HepG2 (cell line): ENCODE data around the gene CALCR. TPM values are rescaled to one million over a fixed set of nuclear protein-coding genes. Genes with fewer than 3 reads are reported as not detected.

Source experiments
- ATAC-seq: fragments of 200-7000 bp; cut with Tn5 transposase; 3 replicates; pipeline ENCODE4 v1.9.1; 2020; ENCODE audit warnings: mild to moderate bottlenecking, moderate library complexity
- BruUV-seq: library from RNA; stranded (reverse); fragments of 400-500 nt; replicated peaks from 2 replicates; lab custom pipeline; 2021; lab: Mats Ljungman, UMichigan
- CTCF ChIA-PET: fragments of 300-600 bp; formaldehyde crosslinking; extraction: SDS; loops from one replicate; lab custom pipeline; 2021; ENCODE audit warnings: low total read pairs, inconsistent platforms, low intra/inter-chr PET ratio; lab: Yijun Ruan, JAX
- POLR2A ChIA-PET: fragments of 350-600 bp; sonication (Branson Sonifier 250); formaldehyde crosslinking; loops from one replicate; lab custom pipeline; 2020; ENCODE audit warnings: antibody characterized with exemption, inconsistent platforms; lab: Yijun Ruan, JAX
- DNase-seq: peaks from one replicate; pipeline ENCODE4 v3.0.0-alpha.2; 2015; ENCODE audit warnings: low spot score
- FAIRE-seq: peaks from 3 replicates; lab custom pipeline; 2011; peaks lifted over from hg19 to GRCh38; lab: Jason Lieb, UNC
- H2AFZ ChIP-seq: one replicate; pipeline ENCODE4 v1.6.1; 2011; ENCODE audit warnings: low read length, inconsistent platforms
- H3K27ac ChIP-seq: fragments of 300-600 bp; 3 replicates; pipeline ENCODE4 v1.8.0; 2011; ENCODE audit warnings: mixed run types, mild to moderate bottlenecking, mixed read lengths, low read length, inconsistent platforms; ENCODE audit not compliant: insufficient read depth; ENCODE audit errors: extremely low read length
- H3K27me3 ChIP-seq, 2 experiments: fragments of 200-600 bp in 1 of 2; 2 replicates in 1 of 2; 3 replicates in 1 of 2; pipeline versions ENCODE4 v1.6.0 to v1.8.0; 2011; ENCODE audit warnings: low read length in 2 of 2, mild to moderate bottlenecking in 2 of 2, moderate library complexity in 2 of 2, inconsistent platforms in 1 of 2; ENCODE audit not compliant: insufficient read depth in 2 of 2, control insufficient read depth in 1 of 2
- H3K36me3 ChIP-seq, 2 experiments: fragments of 200-600 bp in 1 of 2; replicated peaks in 1 of 2; 2 replicates in 1 of 2; 3 replicates in 1 of 2; pipeline versions ENCODE4 v1.5.1 to v1.8.0; 2011; ENCODE audit warnings: low read length in 2 of 2, inconsistent platforms in 1 of 2; ENCODE audit not compliant: insufficient read depth in 2 of 2, control insufficient read depth in 1 of 2
- H3K4me1 ChIP-seq: 2 replicates; pipeline ENCODE4 v1.5.1; 2012; ENCODE audit warnings: low read length, inconsistent platforms; ENCODE audit not compliant: insufficient read depth
- H3K4me2 ChIP-seq: 2 replicates; pipeline ENCODE4 v1.6.0; 2011; ENCODE audit warnings: low read depth, low read length, inconsistent platforms
- H3K4me3 ChIP-seq, 3 experiments: fragments of 200-600 bp in 1 of 3; sonication (generic), shearing (Covaris generic) in 1 of 3; replicated peaks in 1 of 3; 2 replicates each; pipeline ENCODE4 v1.5.1; 2011 to 2016; ENCODE audit warnings: low read length in 3 of 3, inconsistent platforms in 2 of 3, low read depth in 2 of 3, mild to moderate bottlenecking in 2 of 3, control low read depth in 1 of 3, mixed read lengths in 1 of 3; ENCODE audit not compliant: insufficient read depth in 1 of 3
- H3K79me2 ChIP-seq: one replicate; pipeline ENCODE4 v1.6.1; 2011; ENCODE audit warnings: low read length, inconsistent platforms; ENCODE audit not compliant: insufficient read depth
- H3K9ac ChIP-seq: 2 replicates; pipeline ENCODE4 v1.6.0; 2011; ENCODE audit warnings: mild to moderate bottlenecking, low read depth, low read length, inconsistent platforms; ENCODE audit not compliant: insufficient read depth
- H3K9me3 ChIP-seq: 2 replicates; pipeline ENCODE4 v1.5.1; 2012; ENCODE audit warnings: mild to moderate bottlenecking, low read length
- H4K20me1 ChIP-seq: 2 replicates; pipeline ENCODE4 v1.6.0; 2011; ENCODE audit warnings: inconsistent platforms, mild to moderate bottlenecking, low read length, moderate library complexity; ENCODE audit not compliant: insufficient read depth
- CBX2 ChIP-seq, 2 experiments: fragments of 200-600 bp in 1 of 2; sonication (generic); formaldehyde crosslinking in 1 of 2; IDR thresholded peaks; 2 replicates each; pipeline versions ENCODE4 v1.7.0 to v1.8.1; 2018 to 2022; ENCODE audit warnings: low read depth in 2 of 2, low read length in 1 of 2, mild to moderate bottlenecking in 1 of 2, missing genetic modification reagents in 1 of 2
- TSC22D2 ChIP-seq: sonication (generic); formaldehyde crosslinking; IDR thresholded peaks from 2 replicates; pipeline ENCODE4 v1.5.1; 2020; ENCODE audit warnings: missing genetic modification reagents, mild to moderate bottlenecking, borderline replicate concordance
- ZFP1 ChIP-seq: IDR thresholded peaks from 2 replicates; pipeline ENCODE4 v1.6.1; 2016
- ZMAT3 ChIP-seq: sonication (generic); formaldehyde crosslinking; conservative IDR thresholded peaks from 2 replicates; pipeline ENCODE4 v1.7.0; 2021; ENCODE audit warnings: missing genetic modification reagents
- ZNF101 ChIP-seq: sonication (generic); formaldehyde crosslinking; IDR thresholded peaks from 2 replicates; pipeline ENCODE4 v1.4.0; 2020; ENCODE audit warnings: mild to moderate bottlenecking, low read depth, missing genetic modification reagents, borderline replicate concordance
- ZNF530 ChIP-seq: sonication (generic); formaldehyde crosslinking; IDR thresholded peaks from 2 replicates; pipeline ENCODE4 v1.5.0; 2020; ENCODE audit warnings: low read depth, mild to moderate bottlenecking, missing genetic modification reagents
- ZNF652 ChIP-seq: IDR thresholded peaks from 2 replicates; pipeline ENCODE4 v1.6.1; 2016; ENCODE audit warnings: low read depth, borderline replicate concordance
- WGBS: methylation state at CpG from one replicate; pipeline ENCODE4 v1.1.6; 2017; ENCODE audit warnings: low lambda C conversion rate; 5-methylcytosine and 5-hydroxymethylcytosine counted together
- in situ Hi-C: cut with HindIII; loops from 2 replicates; pipeline ENCODE4 v1.10.0; 2017; ENCODE audit warnings: low pct_unique_long_range_greater_than_20kb; ENCODE audit not compliant: extremely low pct_ligation_motif_present
- intact Hi-C: fragments of 100-400 bp; cut with micrococcal nuclease; formaldehyde crosslinking; loops from one replicate; pipeline ENCODE4 v1.10.0; 2022; ENCODE audit not compliant: unreplicated experiment
- polyA plus RNA-seq, 8 experiments: library from polyadenylated mRNA; depleted of rRNA in 3 of 8; stranded (reverse) in 7 of 8; unstranded in 1 of 8; fragments of >200 nt; fragmentation: Illumina TruSeq in 4 of 8; extraction: Trizol in 4 of 8; gene quantifications; 2 replicates each; pipeline versions ENCODE4 v1.2.1 to v1.2.3, GENCODE V29; 2011 to 2016; ENCODE audit warnings: low read depth in 4 of 8, missing spikeins in 1 of 8, mixed read lengths in 1 of 8; ENCODE audit not compliant: insufficient read depth in 1 of 8
- total RNA-seq, 5 experiments: library from RNA; depleted of rRNA; stranded (reverse); fragments of >200 nt; fragmentation: Illumina TruSeq; extraction: Trizol; gene quantifications; 2 replicates each; pipeline ENCODE4 v1.2.3, GENCODE V29; 2016; ENCODE audit warnings: low read depth in 1 of 5
- TF ChIP-seq, protein P1 (sequence below), 2 experiments: fragments of 450-650 bp in 1 of 2; sonication (generic) in 1 of 2; formaldehyde crosslinking; IDR thresholded peaks; 2 replicates each; pipeline versions ENCODE4 v1.5.0 to v1.8.0; 2020 to 2022; ENCODE audit warnings: mild to moderate bottlenecking in 1 of 2, missing genetic modification reagents in 1 of 2
- TF ChIP-seq, protein P2 (sequence below): sonication (generic); formaldehyde crosslinking; IDR thresholded peaks from 2 replicates; pipeline ENCODE4 v1.5.0; 2020; ENCODE audit warnings: missing genetic modification reagents, mild to moderate bottlenecking, borderline replicate concordance
- TF ChIP-seq, protein P3 (sequence below): sonication (generic); formaldehyde crosslinking; IDR thresholded peaks from 2 replicates; pipeline ENCODE4 v1.5.1; 2020; ENCODE audit warnings: mild to moderate bottlenecking, missing genetic modification reagents, borderline replicate concordance
- TF ChIP-seq, protein P4 (sequence below): sonication (generic); formaldehyde crosslinking; IDR thresholded peaks from 2 replicates; pipeline ENCODE4 v1.5.0; 2020; ENCODE audit warnings: mild to moderate bottlenecking, missing genetic modification reagents, borderline replicate concordance

CALCR gene
- total and polyA plus RNA-seq, 2 of the 13 experiments (the other 11 are each of a cell fraction or from before 2014, with no cell fraction given), result not detected

DNA sequence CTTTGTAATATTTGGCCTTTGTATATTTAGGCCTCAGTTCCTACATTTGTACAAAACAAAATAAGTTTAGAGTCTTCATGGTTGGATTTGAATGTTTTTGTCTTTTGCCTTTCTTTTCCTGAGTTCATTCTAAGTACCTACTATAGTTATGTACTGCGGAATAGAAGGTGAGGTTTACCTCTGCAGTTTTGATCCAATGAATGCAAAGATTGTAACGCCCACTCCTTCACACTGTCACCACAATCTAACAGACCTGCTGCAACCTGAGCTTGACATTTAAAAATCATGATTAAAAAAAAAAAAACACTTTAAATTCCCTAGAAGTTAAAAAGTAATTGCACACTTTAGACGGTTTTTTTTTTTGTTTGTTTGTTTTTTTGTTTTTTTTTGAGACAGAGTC is 145.0 kb downstream of the CALCR start:
- CTCF ChIA-PET, result no interaction called here
- no peak overlapping the region for H2AFZ ChIP-seq
- H3K27me3 ChIP-seq, result no peaks in the 10 kb centered on the region; a peak in 1 of 5 replicates
- TF ChIP-seq CBX2 (IDR thresholded peaks at IDR 0.05; ENCODE audit: low read depth, low read length) (no peak), CBX2 (CRISPR knock-in tag; IDR thresholded peaks at IDR 0.05; ENCODE audit: low read depth) (no peak), ZNF652 (no peak), TSC22D2 (CRISPR knock-in tag) (no peak), ZMAT3 (CRISPR knock-in tag) (no peak), ZNF530 (CRISPR knock-in tag) (no peak), ZNF101 (CRISPR knock-in tag) (no peak), ZFP1 (no peak)
- TF ChIP-seq, protein P1, sequence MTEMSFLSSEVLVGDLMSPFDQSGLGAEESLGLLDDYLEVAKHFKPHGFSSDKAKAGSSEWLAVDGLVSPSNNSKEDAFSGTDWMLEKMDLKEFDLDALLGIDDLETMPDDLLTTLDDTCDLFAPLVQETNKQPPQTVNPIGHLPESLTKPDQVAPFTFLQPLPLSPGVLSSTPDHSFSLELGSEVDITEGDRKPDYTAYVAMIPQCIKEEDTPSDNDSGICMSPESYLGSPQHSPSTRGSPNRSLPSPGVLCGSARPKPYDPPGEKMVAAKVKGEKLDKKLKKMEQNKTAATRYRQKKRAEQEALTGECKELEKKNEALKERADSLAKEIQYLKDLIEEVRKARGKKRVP (CRISPR knock-in tag; IDR thresholded peaks at IDR 0.05), result no peak
- TF ChIP-seq, protein P2, sequence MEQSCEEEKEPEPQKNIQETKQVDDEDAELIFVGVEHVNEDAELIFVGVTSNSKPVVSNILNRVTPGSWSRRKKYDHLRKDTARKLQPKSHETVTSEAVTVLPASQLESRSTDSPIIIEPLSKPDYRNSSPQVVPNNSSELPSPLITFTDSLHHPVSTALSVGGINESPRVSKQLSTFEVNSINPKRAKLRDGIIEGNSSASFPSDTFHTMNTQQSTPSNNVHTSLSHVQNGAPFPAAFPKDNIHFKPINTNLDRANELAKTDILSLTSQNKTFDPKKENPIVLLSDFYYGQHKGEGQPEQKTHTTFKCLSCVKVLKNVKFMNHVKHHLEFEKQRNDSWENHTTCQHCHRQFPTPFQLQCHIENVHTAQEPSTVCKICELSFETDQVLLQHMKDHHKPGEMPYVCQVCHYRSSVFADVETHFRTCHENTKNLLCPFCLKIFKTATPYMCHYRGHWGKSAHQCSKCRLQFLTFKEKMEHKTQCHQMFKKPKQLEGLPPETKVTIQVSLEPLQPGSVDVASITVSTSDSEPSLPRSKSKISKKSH (CRISPR knock-in tag), result no peak
- TF ChIP-seq, protein P3, sequence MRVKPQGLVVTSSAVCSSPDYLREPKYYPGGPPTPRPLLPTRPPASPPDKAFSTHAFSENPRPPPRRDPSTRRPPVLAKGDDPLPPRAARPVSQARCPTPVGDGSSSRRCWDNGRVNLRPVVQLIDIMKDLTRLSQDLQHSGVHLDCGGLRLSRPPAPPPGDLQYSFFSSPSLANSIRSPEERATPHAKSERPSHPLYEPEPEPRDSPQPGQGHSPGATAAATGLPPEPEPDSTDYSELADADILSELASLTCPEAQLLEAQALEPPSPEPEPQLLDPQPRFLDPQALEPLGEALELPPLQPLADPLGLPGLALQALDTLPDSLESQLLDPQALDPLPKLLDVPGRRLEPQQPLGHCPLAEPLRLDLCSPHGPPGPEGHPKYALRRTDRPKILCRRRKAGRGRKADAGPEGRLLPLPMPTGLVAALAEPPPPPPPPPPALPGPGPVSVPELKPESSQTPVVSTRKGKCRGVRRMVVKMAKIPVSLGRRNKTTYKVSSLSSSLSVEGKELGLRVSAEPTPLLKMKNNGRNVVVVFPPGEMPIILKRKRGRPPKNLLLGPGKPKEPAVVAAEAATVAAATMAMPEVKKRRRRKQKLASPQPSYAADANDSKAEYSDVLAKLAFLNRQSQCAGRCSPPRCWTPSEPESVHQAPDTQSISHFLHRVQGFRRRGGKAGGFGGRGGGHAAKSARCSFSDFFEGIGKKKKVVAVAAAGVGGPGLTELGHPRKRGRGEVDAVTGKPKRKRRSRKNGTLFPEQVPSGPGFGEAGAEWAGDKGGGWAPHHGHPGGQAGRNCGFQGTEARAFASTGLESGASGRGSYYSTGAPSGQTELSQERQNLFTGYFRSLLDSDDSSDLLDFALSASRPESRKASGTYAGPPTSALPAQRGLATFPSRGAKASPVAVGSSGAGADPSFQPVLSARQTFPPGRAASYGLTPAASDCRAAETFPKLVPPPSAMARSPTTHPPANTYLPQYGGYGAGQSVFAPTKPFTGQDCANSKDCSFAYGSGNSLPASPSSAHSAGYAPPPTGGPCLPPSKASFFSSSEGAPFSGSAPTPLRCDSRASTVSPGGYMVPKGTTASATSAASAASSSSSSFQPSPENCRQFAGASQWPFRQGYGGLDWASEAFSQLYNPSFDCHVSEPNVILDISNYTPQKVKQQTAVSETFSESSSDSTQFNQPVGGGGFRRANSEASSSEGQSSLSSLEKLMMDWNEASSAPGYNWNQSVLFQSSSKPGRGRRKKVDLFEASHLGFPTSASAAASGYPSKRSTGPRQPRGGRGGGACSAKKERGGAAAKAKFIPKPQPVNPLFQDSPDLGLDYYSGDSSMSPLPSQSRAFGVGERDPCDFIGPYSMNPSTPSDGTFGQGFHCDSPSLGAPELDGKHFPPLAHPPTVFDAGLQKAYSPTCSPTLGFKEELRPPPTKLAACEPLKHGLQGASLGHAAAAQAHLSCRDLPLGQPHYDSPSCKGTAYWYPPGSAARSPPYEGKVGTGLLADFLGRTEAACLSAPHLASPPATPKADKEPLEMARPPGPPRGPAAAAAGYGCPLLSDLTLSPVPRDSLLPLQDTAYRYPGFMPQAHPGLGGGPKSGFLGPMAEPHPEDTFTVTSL, result no peak
- TF ChIP-seq, protein P4, sequence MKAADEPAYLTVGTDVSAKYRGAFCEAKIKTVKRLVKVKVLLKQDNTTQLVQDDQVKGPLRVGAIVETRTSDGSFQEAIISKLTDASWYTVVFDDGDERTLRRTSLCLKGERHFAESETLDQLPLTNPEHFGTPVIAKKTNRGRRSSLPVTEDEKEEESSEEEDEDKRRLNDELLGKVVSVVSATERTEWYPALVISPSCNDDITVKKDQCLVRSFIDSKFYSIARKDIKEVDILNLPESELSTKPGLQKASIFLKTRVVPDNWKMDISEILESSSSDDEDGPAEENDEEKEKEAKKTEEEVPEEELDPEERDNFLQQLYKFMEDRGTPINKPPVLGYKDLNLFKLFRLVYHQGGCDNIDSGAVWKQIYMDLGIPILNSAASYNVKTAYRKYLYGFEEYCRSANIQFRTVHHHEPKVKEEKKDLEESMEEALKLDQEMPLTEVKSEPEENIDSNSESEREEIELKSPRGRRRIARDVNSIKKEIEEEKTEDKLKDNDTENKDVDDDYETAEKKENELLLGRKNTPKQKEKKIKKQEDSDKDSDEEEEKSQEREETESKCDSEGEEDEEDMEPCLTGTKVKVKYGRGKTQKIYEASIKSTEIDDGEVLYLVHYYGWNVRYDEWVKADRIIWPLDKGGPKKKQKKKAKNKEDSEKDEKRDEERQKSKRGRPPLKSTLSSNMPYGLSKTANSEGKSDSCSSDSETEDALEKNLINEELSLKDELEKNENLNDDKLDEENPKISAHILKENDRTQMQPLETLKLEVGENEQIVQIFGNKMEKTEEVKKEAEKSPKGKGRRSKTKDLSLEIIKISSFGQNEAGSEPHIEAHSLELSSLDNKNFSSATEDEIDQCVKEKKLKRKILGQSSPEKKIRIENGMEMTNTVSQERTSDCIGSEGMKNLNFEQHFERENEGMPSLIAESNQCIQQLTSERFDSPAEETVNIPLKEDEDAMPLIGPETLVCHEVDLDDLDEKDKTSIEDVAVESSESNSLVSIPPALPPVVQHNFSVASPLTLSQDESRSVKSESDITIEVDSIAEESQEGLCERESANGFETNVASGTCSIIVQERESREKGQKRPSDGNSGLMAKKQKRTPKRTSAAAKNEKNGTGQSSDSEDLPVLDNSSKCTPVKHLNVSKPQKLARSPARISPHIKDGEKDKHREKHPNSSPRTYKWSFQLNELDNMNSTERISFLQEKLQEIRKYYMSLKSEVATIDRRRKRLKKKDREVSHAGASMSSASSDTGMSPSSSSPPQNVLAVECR, result no peak

More for the DNA sequence above, 145.0 kb downstream of the CALCR start:
- Histone ChIP-seq H3K4me1 (no peaks in the 10 kb centered on the region), H3K79me2 (no peaks in the 10 kb centered on the region), H3K4me2 (no peak overlapping the region), H3K9me3 (no peaks in the 10 kb centered on the region), H3K27ac (no peak overlapping the region), H3K4me3 (no peak overlapping the region), H3K9ac (no peak overlapping the region), H4K20me1 (no peaks in the 10 kb centered on the region), H3K36me3 (no peaks in the 10 kb centered on the region)
- POLR2A ChIA-PET, result no interaction called here
- ATAC-seq (no peak), DNase-seq (no peak), FAIRE-seq (no peak)
- no TSS peak for BruUV-seq
- WGBS, result 17% methylated on average over 3 of the region's 3 CpGs
- in situ Hi-C loops (no loop called here), intact Hi-C loops (no loop called here)
